ENCODE data around the gene AIP.

GRCh38 chr11:67496113-67496512, 13.3 kb downstream of the AIP start:
- TF ChIP-seq CTCF (tag by site-specific recombination; IDR thresholded peaks at IDR 0.05) (no peak), ZBTB21 (tag by site-specific recombination; IDR thresholded peaks at IDR 0.05) (no peak)

Measured in HEK293 (cell line).